ENCODE data around the gene NOP14.

Gene NOP14

DNA sequence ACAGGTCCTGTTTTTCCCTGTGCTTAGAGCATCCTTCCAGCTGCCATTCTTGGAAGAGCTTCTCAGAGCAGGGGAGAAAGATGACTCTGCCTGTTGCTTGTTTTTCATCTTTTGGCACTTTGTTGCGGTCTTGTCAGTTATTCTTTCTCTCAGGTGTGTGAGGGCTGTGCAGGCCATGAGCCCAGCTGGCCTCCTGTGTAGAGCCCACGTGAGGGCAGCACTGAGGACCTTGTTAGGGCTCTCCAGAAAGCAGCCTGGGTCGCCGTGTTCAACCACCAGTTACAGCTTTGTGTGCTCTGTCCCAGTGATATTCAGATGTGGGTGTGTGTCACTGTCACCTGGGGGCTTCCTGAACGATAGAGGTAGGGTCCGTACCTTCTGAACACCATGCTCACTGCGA lies 52.8 kb downstream of the NOP14 start:
- no peak overlapping the region for H3K4me3 ChIP-seq (ENCODE audit: insufficient read depth, low read depth, low read length)
- H3K27ac ChIP-seq (ENCODE audit: insufficient read depth, low read depth, low read length, poor library complexity, severe bottlenecking) = no peak overlapping the region
- H3K36me3 ChIP-seq (ENCODE audit: control insufficient read depth, insufficient read depth, low read length) = peaks cover 42% of the 10 kb centered on the region
- 85 to 88% methylated on average over 7 of the region's 7 CpGs for WGBS, 2 experiments
- no peaks in the 10 kb centered on the region for H3K27me3 ChIP-seq (ENCODE audit: control insufficient read depth, insufficient read depth, low read length, poor library complexity, severe bottlenecking)
- H3K9me3 ChIP-seq (ENCODE audit: control insufficient read depth, low read length) = no peaks in the 10 kb centered on the region
- no peaks in the 10 kb centered on the region for H3K4me1 ChIP-seq (ENCODE audit: control insufficient read depth, insufficient read depth, low read length)

DNA sequence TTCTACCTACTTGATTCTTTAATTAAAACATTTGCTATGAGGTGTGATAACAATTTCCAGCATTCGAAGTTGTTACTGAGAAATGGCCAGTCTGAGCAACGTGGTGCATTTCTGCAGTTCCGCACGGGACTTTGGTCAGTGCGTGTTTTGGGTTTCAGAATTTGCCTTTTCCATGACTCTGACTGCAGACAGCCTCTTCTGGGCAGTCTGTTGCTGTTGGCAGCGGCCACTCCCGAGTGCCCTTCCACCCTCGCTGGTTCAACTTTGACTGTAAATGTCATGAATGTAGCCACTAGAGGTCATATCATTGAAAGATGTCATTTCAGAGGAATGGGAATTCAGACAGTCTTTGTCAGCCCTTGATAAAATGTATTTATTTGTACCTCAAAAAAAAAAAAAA lies 53.6 kb downstream of the NOP14 start:
- Histone ChIP-seq H3K4me3 (ENCODE audit: insufficient read depth, low read depth, low read length) (no peak overlapping the region), H3K27me3 (ENCODE audit: control insufficient read depth, insufficient read depth, low read length, poor library complexity, severe bottlenecking) (no peaks in the 10 kb centered on the region), H3K36me3 (ENCODE audit: control insufficient read depth, insufficient read depth, low read length) (peaks cover 44% of the 10 kb centered on the region), H3K9me3 (ENCODE audit: control insufficient read depth, low read length) (no peaks in the 10 kb centered on the region), H3K4me1 (ENCODE audit: control insufficient read depth, insufficient read depth, low read length) (no peaks in the 10 kb centered on the region), H3K27ac (ENCODE audit: insufficient read depth, low read depth, low read length, poor library complexity, severe bottlenecking) (no peak overlapping the region)
- 92 to 96% methylated on average over 8 of the region's 8 CpGs for WGBS, 2 experiments

DNA sequence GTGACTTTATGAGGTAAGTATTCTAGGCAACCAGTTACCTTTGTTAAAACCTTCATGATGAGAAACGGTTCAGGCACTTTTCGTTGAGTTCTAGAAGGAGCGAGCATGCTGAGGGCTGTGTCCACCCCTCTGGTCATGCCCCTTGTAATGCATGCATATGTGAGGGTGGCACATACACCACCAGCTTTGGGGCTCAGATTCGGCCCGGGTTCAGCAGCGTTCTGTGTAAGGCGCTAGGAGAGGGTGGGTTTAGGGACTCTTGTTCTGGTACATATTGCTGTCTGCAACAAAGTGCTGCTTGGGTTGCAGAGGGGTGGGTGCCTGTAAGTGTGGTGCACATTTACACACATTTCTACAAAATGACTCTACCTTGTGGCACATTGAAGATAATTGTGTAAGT lies 54.5 kb downstream of the NOP14 start:
- Histone ChIP-seq H3K36me3 (ENCODE audit: control insufficient read depth, insufficient read depth, low read length) (peaks cover 40% of the 10 kb centered on the region), H3K27me3 (ENCODE audit: control insufficient read depth, insufficient read depth, low read length, poor library complexity, severe bottlenecking) (no peaks in the 10 kb centered on the region), H3K4me1 (ENCODE audit: control insufficient read depth, insufficient read depth, low read length) (no peaks in the 10 kb centered on the region), H3K27ac (ENCODE audit: insufficient read depth, low read depth, low read length, poor library complexity, severe bottlenecking) (no peak overlapping the region), H3K4me3 (ENCODE audit: insufficient read depth, low read depth, low read length) (no peak overlapping the region), H3K9me3 (ENCODE audit: control insufficient read depth, low read length) (no peaks in the 10 kb centered on the region)
- 97% methylated on average over 7 of the region's 7 CpGs for WGBS, 2 experiments

DNA sequence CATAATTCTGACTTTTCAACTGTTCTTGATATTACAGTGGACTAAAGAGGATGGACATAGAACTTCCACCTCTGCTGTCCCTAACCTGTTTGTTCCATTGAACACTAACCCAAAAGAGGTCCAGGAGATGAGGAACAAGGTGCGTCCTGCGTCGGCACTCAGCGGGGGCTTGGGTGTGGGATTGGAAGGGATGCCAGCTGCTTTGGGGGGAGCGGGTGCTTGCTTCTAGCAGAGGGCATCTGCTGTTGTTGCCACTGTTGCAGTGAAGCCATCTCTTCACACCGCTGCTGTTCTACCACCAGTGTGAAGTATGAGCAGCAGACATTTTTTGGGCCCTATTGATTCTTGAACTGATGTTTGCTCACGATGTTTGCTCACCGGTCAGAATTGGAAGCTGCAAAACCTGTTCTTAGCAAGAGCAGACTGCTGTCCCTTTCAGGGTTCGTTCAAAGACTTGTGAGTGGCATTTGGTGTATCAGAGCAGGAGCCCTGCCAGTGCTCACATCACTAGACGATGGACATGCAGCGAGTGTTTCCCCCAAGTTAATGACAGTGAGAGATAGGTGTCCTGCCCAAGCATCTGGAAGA lies 55.4 kb downstream of the NOP14 start:
- no peaks in the 10 kb centered on the region for H3K4me1 ChIP-seq (ENCODE audit: control insufficient read depth, insufficient read depth, low read length)
- no peaks in the 10 kb centered on the region for H3K9me3 ChIP-seq (ENCODE audit: control insufficient read depth, low read length)
- H3K36me3 ChIP-seq (ENCODE audit: control insufficient read depth, insufficient read depth, low read length) = peaks cover 34% of the 10 kb centered on the region
- 96 to 97% methylated on average over 11 of the region's 11 CpGs for WGBS, 2 experiments
- no peaks in the 10 kb centered on the region for H3K27me3 ChIP-seq (ENCODE audit: control insufficient read depth, insufficient read depth, low read length, poor library complexity, severe bottlenecking)
- no peak overlapping the region for H3K27ac ChIP-seq (ENCODE audit: insufficient read depth, low read depth, low read length, poor library complexity, severe bottlenecking)
- no peak overlapping the region for H3K4me3 ChIP-seq (ENCODE audit: insufficient read depth, low read depth, low read length)

DNA sequence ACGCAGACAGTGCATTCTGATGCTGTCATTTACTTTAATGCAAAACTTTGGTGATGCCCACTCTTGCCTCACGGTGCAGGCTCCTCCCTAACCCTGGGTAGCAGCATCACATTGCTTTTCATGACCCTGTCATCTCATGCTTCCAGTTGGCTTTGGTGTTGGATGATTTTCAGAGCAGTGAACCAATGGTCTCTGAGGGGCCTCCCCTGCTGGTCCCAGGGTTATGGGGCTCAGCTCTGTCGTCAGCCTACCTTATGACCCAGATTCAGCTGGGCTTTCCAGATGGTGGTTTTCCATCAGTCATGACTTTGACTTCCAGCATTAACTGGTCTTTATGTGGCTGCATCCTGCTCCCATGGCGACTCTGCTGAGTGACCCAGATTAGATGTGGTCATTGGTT lies 56.0 kb downstream of the NOP14 start:
- 70 to 72% methylated on average over 4 of the region's 4 CpGs for WGBS, 2 experiments
- H3K27ac ChIP-seq (ENCODE audit: insufficient read depth, low read depth, low read length, poor library complexity, severe bottlenecking) = no peak overlapping the region
- H3K4me3 ChIP-seq (ENCODE audit: insufficient read depth, low read depth, low read length) = no peak overlapping the region
- no peaks in the 10 kb centered on the region for H3K4me1 ChIP-seq (ENCODE audit: control insufficient read depth, insufficient read depth, low read length)
- H3K9me3 ChIP-seq (ENCODE audit: control insufficient read depth, low read length) = no peaks in the 10 kb centered on the region
- peaks cover 34% of the 10 kb centered on the region for H3K36me3 ChIP-seq (ENCODE audit: control insufficient read depth, insufficient read depth, low read length)
- no peaks in the 10 kb centered on the region for H3K27me3 ChIP-seq (ENCODE audit: control insufficient read depth, insufficient read depth, low read length, poor library complexity, severe bottlenecking)

DNA sequence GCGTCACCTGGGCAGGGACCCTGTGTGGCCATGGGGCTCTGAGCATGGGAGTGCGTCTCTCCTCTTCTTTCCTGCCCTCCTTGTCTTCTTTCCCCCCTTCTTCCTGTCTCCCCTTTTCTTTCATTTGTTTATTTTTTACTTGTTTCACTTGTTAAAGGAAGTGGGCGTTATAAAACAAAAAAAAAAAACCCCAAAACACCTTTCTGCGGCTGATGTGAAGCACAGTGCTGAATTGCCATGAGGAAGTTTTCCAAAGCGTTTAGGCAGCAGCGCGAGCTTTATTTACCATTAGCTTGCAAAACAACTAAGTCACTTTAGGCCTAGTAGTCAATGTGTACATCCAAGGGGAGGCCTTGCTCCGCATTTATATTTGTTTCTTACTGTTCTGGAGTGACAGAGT lies 57.0 kb downstream of the NOP14 start:
- H3K4me3 ChIP-seq (ENCODE audit: insufficient read depth, low read depth, low read length) = no peak overlapping the region
- peaks cover 34% of the 10 kb centered on the region for H3K36me3 ChIP-seq (ENCODE audit: control insufficient read depth, insufficient read depth, low read length)
- H3K27ac ChIP-seq (ENCODE audit: insufficient read depth, low read depth, low read length, poor library complexity, severe bottlenecking) = no peak overlapping the region
- WGBS, 2 experiments = 93 to 94% methylated on average over 8 of the region's 8 CpGs
- H3K4me1 ChIP-seq (ENCODE audit: control insufficient read depth, insufficient read depth, low read length) = no peaks in the 10 kb centered on the region
- H3K27me3 ChIP-seq (ENCODE audit: control insufficient read depth, insufficient read depth, low read length, poor library complexity, severe bottlenecking) = no peaks in the 10 kb centered on the region
- no peaks in the 10 kb centered on the region for H3K9me3 ChIP-seq (ENCODE audit: control insufficient read depth, low read length)

DNA sequence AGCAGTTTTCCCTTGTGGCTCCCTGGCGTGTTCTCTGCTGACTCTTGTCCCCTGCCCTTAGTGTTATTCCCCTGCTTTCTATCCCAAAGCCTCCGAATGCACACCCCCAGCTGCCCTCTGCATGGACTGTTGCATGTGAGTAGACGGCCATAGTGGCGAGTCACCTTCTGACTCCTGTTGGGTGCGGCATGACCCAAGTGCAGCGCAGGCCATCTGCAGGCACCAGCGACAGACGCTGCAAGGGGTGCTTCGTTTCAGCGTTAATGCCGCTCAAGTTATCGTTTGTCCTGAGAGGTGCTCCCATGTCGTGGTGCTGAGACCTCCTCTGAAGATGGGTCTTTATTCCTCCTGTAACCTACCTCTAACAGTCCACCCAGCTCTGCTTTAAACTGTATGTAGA lies 57.7 kb downstream of the NOP14 start:
- H3K36me3 ChIP-seq (ENCODE audit: control insufficient read depth, insufficient read depth, low read length) = peaks cover 30% of the 10 kb centered on the region
- no peak overlapping the region for H3K27ac ChIP-seq (ENCODE audit: insufficient read depth, low read depth, low read length, poor library complexity, severe bottlenecking)
- H3K4me1 ChIP-seq (ENCODE audit: control insufficient read depth, insufficient read depth, low read length) = no peaks in the 10 kb centered on the region
- no peaks in the 10 kb centered on the region for H3K9me3 ChIP-seq (ENCODE audit: control insufficient read depth, low read length)
- H3K27me3 ChIP-seq (ENCODE audit: control insufficient read depth, insufficient read depth, low read length, poor library complexity, severe bottlenecking) = no peaks in the 10 kb centered on the region
- H3K4me3 ChIP-seq (ENCODE audit: insufficient read depth, low read depth, low read length) = no peak overlapping the region
- 96% methylated on average over 13 of the region's 13 CpGs for WGBS, 2 experiments

DNA sequence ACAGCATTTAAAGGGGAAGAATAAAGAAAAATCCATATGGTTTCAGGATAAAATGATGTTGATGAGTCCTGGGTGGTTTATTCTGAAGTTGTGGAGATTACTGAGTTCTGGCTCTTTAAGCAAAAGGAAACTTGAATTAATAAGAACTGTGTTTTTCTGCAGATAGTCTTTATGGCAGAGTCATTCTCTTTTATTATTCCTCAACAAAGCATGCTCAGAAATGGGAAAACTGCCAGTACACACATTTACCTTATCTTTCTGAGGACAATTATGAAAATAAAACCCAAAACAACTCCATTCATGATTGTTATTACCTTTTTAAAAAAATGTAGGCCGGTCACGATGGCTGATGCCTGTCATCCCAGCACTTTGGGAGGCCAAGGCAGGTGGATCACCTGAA lies 61.1 kb downstream of the NOP14 start:
- Histone ChIP-seq H3K9me3 (ENCODE audit: control insufficient read depth, low read length) (no peaks in the 10 kb centered on the region), H3K27me3 (ENCODE audit: control insufficient read depth, insufficient read depth, low read length, poor library complexity, severe bottlenecking) (no peaks in the 10 kb centered on the region), H3K36me3 (ENCODE audit: control insufficient read depth, insufficient read depth, low read length) (peaks cover 31% of the 10 kb centered on the region), H3K4me3 (ENCODE audit: insufficient read depth, low read depth, low read length) (no peak overlapping the region), H3K4me1 (ENCODE audit: control insufficient read depth, insufficient read depth, low read length) (no peaks in the 10 kb centered on the region), H3K27ac (ENCODE audit: insufficient read depth, low read depth, low read length, poor library complexity, severe bottlenecking) (no peak overlapping the region)
- WGBS, 2 experiments = 90 to 98% methylated on average over 2 of the region's 2 CpGs

DNA sequence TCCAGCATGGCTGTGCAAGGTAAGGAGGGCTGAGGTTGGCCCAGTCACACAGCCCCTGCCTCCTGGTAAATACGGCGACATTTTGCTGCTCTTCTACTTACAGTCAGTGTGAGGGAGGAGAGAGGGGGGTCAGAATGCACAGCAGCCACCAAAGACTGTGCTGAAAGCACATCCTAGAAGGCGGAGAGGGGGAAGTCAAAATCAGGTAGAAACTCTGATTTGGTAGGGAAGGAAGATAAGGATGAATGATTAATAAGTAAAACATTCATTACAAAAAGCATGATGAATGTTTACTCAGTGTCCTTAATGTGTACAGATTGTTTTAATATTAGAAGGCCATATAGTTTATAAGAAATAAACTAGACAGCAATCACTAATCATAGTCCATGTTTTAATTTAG lies 62.0 kb downstream of the NOP14 start:
- H3K9me3 ChIP-seq (ENCODE audit: control insufficient read depth, low read length) = no peaks in the 10 kb centered on the region
- WGBS, 2 experiments = 94 to 97% methylated on average over 3 of the region's 3 CpGs
- H3K27ac ChIP-seq (ENCODE audit: insufficient read depth, low read depth, low read length, poor library complexity, severe bottlenecking) = no peak overlapping the region
- no peaks in the 10 kb centered on the region for H3K27me3 ChIP-seq (ENCODE audit: control insufficient read depth, insufficient read depth, low read length, poor library complexity, severe bottlenecking)
- H3K4me3 ChIP-seq (ENCODE audit: insufficient read depth, low read depth, low read length) = no peak overlapping the region
- H3K36me3 ChIP-seq (ENCODE audit: control insufficient read depth, insufficient read depth, low read length) = peaks cover 34% of the 10 kb centered on the region
- H3K4me1 ChIP-seq (ENCODE audit: control insufficient read depth, insufficient read depth, low read length) = no peaks in the 10 kb centered on the region

DNA sequence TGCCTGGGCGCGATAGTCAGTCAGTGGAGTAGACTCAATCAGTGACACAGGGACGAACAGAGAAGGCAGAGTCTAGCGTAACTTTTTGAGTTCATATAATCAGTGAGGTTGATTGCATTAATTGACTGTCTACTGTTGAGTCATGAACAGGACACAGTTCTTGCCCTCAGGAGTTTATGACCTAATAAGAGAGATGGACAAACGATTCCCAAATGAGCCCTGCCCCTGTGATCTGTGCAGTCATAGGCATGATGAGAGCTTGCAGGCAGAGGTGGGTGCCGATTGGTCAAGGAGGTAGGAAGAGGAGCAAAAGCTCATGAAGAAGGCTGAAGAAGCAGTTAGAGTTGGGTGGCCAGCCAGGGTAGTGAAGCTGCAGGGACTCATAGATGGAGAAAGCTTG lies 62.5 kb downstream of the NOP14 start:
- Histone ChIP-seq H3K27ac (ENCODE audit: insufficient read depth, low read depth, low read length, poor library complexity, severe bottlenecking) (no peak overlapping the region), H3K36me3 (ENCODE audit: control insufficient read depth, insufficient read depth, low read length) (peaks cover 37% of the 10 kb centered on the region), H3K4me3 (ENCODE audit: insufficient read depth, low read depth, low read length) (no peak overlapping the region), H3K9me3 (ENCODE audit: control insufficient read depth, low read length) (no peaks in the 10 kb centered on the region), H3K27me3 (ENCODE audit: control insufficient read depth, insufficient read depth, low read length, poor library complexity, severe bottlenecking) (no peaks in the 10 kb centered on the region), H3K4me1 (ENCODE audit: control insufficient read depth, insufficient read depth, low read length) (no peaks in the 10 kb centered on the region)
- 95 to 97% methylated on average over 6 of the region's 6 CpGs for WGBS, 2 experiments

DNA sequence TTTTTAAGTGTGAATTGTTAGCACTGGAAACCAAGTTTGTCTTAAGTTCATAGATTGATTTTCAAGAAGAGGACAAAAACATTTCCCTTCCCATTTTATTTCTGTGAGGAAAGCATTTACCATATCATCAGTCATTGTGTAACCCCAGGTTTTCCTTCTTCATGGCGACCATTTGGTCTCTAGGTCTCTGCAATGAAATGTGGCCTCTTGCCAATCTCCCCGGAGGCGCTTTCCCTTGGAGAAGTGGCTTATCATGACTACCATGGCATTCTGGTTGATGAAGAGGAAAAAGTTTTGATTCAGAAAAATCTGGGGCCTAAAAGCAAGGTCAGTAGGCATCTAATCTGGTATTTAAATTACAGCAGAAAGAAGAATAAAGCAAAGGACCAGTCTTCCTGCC lies 65.2 kb downstream of the NOP14 start:
- WGBS, 2 experiments = 95 to 97% methylated on average over 3 of the region's 3 CpGs
- peaks cover 28% of the 10 kb centered on the region for H3K36me3 ChIP-seq (ENCODE audit: control insufficient read depth, insufficient read depth, low read length)
- no peaks in the 10 kb centered on the region for H3K27me3 ChIP-seq (ENCODE audit: control insufficient read depth, insufficient read depth, low read length, poor library complexity, severe bottlenecking)

More for the DNA sequence above, 65.2 kb downstream of the NOP14 start:
- Histone ChIP-seq H3K27ac (ENCODE audit: insufficient read depth, low read depth, low read length, poor library complexity, severe bottlenecking) (no peak overlapping the region), H3K4me1 (ENCODE audit: control insufficient read depth, insufficient read depth, low read length) (no peaks in the 10 kb centered on the region), H3K4me3 (ENCODE audit: insufficient read depth, low read depth, low read length) (no peak overlapping the region), H3K9me3 (ENCODE audit: control insufficient read depth, low read length) (no peaks in the 10 kb centered on the region)
